Measurements from ENCODE around the gene AGXT.

DNA sequence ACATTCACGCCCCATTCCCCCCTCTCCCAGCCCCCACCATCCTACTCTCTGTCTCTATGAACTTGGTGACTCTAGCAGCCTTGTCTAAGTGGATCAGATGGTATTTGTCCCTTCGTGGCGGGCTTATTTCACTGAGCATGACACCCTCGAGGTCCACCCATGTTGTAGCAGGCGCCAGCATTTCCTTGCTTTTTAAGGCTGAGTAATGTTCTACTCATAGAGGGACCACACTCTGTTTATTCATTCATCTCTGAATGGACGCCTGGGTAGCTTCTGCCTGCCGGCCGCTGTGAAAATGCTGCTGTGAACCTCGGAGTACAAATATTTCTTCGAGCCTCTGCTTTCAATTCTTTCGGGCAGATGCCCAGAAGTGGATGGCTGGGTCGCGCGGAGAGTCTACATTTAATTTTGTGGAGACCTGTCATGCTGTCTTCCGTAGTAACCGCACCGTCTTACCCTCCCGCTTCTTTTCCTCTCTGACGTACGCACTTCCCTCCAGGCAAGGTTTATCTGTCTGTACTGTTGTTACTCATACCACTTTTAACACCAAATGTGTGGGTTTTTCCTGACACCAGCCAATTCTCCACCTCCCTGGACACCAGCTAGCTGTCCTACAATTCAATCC, 43.1 kb downstream of the AGXT start:
- TF ChIP-seq, protein P1, sequence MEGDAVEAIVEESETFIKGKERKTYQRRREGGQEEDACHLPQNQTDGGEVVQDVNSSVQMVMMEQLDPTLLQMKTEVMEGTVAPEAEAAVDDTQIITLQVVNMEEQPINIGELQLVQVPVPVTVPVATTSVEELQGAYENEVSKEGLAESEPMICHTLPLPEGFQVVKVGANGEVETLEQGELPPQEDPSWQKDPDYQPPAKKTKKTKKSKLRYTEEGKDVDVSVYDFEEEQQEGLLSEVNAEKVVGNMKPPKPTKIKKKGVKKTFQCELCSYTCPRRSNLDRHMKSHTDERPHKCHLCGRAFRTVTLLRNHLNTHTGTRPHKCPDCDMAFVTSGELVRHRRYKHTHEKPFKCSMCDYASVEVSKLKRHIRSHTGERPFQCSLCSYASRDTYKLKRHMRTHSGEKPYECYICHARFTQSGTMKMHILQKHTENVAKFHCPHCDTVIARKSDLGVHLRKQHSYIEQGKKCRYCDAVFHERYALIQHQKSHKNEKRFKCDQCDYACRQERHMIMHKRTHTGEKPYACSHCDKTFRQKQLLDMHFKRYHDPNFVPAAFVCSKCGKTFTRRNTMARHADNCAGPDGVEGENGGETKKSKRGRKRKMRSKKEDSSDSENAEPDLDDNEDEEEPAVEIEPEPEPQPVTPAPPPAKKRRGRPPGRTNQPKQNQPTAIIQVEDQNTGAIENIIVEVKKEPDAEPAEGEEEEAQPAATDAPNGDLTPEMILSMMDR (IDR thresholded peaks at IDR 0.05), result no peak
- TF ChIP-seq POLR2A (IDR thresholded peaks at IDR 0.05), result no peak
